WTC11 (cell line): ENCODE results near the gene GSPT2. TPM values are rescaled to one million over a fixed set of nuclear protein-coding genes. Genes with fewer than 3 reads are reported as not detected.
A peak's percentile ranks its signal among the peaks of the same experiment; 100 is the strongest.
"Not testable (repeated sequence)": the region's sequence is repeated elsewhere in the genome, so short reads cannot be mapped to it uniquely, and the experiment has no call there.

Experiments used
- ATAC-seq: fragments of 200-7000 bp; cut with Tn5 transposase; 2 replicates; pipeline ENCODE4 v1.10.0; 2021; ENCODE audit warnings: mild to moderate bottlenecking, moderate library complexity
- CTCF ChIA-PET: fragments of 300-600 bp; sonication (Branson Sonifier 250); formaldehyde crosslinking; loops from one replicate; lab custom pipeline; 2021; ENCODE audit warnings: antibody characterized with exemption; lab: Charles Lee
- POLR2A ChIA-PET: fragments of 350-600 bp; sonication (Branson Sonifier 250); formaldehyde crosslinking; loops from one replicate; lab custom pipeline; 2021; ENCODE audit warnings: antibody characterized with exemption; lab: Charles Lee
- DNase-seq: peaks from one replicate; pipeline ENCODE4 v3.0.0; 2021; ENCODE audit warnings: low spot score
- H3K27ac Mint-ChIP-seq: 2 replicates; pipeline ENCODE4 v1.8.0; 2021; ENCODE audit warnings: mixed read lengths
- H3K27me3 Mint-ChIP-seq: 2 replicates; pipeline ENCODE4 v1.8.0; 2021; ENCODE audit warnings: low read depth, mild to moderate bottlenecking, moderate library complexity, mixed read lengths
- H3K36me3 Mint-ChIP-seq: 2 replicates; pipeline ENCODE4 v1.8.0; 2021; ENCODE audit warnings: mixed read lengths
- H3K4me1 Mint-ChIP-seq: 2 replicates; pipeline ENCODE4 v1.8.0; 2022; ENCODE audit warnings: mixed read lengths
- H3K4me3 Mint-ChIP-seq: 2 replicates; pipeline ENCODE4 v1.8.0; 2021; ENCODE audit warnings: mild to moderate bottlenecking, moderate library complexity, mixed read lengths
- H3K9me3 Mint-ChIP-seq: 2 replicates; pipeline ENCODE4 v1.8.0; 2021; ENCODE audit warnings: mixed read lengths
- ATF1 ChIP-seq: sonication (generic); formaldehyde crosslinking; IDR thresholded peaks from 2 replicates; pipeline ENCODE4 v1.8.1; 2023; ENCODE audit warnings: mild to moderate bottlenecking, moderate library complexity, missing genetic modification reagents
- ATF3 ChIP-seq: sonication (generic); formaldehyde crosslinking; conservative IDR thresholded peaks from 2 replicates; pipeline ENCODE4 v1.8.1; 2022; ENCODE audit warnings: mild to moderate bottlenecking, missing genetic modification reagents
- CDX4 ChIP-seq: fragments of 250-450 bp; sonication (Bioruptor Pico); IDR thresholded peaks from 2 replicates; pipeline ENCODE4 v1.9.0; 2021; ENCODE audit warnings: moderate library complexity, mild to moderate bottlenecking, inconsistent platforms, borderline replicate concordance
- CTCF ChIP-seq: fragments of 200-600 bp; IDR thresholded peaks from 2 replicates; pipeline ENCODE4 v1.8.0; 2022; ENCODE audit warnings: antibody characterized with exemption
- ETV6 ChIP-seq: sonication (generic); formaldehyde crosslinking; IDR thresholded peaks from 2 replicates; pipeline ENCODE4 v1.8.1; 2022; ENCODE audit warnings: mild to moderate bottlenecking, missing genetic modification reagents
- FOXP1 ChIP-seq: sonication (generic); formaldehyde crosslinking; IDR thresholded peaks from 2 replicates; pipeline ENCODE4 v1.8.0; 2022; ENCODE audit warnings: missing genetic modification reagents, mild to moderate bottlenecking, moderate library complexity, borderline replicate concordance
- GRHL2 ChIP-seq: fragments of 250-450 bp; sonication (Bioruptor Pico); IDR thresholded peaks from 2 replicates; pipeline ENCODE4 v1.8.0; 2022; ENCODE audit warnings: mild to moderate bottlenecking, moderate library complexity; ENCODE audit not compliant: insufficient replicate concordance, severe bottlenecking
- HMGA2 ChIP-seq: fragments of 250-450 bp; sonication (Bioruptor Pico); IDR thresholded peaks from 2 replicates; pipeline ENCODE4 v1.4.0; 2021; ENCODE audit warnings: mild to moderate bottlenecking, moderate library complexity
- IRF2 ChIP-seq: sonication (generic); formaldehyde crosslinking; IDR thresholded peaks from 2 replicates; pipeline ENCODE4 v1.8.0; 2022; ENCODE audit warnings: low read depth, missing genetic modification reagents, borderline replicate concordance
- MYBL2 ChIP-seq: sonication (generic); formaldehyde crosslinking; IDR thresholded peaks from 2 replicates; pipeline ENCODE4 v1.8.1; 2023; ENCODE audit warnings: mild to moderate bottlenecking, moderate library complexity, missing genetic modification reagents
- NFATC4 ChIP-seq: fragments of 250-450 bp; sonication (Bioruptor Pico); IDR thresholded peaks from 2 replicates; pipeline ENCODE4 v1.9.0; 2021; ENCODE audit warnings: mild to moderate bottlenecking
- NR3C1 ChIP-seq: sonication (generic); formaldehyde crosslinking; conservative IDR thresholded peaks from 2 replicates; pipeline ENCODE4 v1.8.1; 2023; ENCODE audit warnings: low read depth, mild to moderate bottlenecking, missing genetic modification reagents
- TCF7 ChIP-seq: sonication (generic); formaldehyde crosslinking; IDR thresholded peaks from 2 replicates; pipeline ENCODE4 v1.8.0; 2022; ENCODE audit warnings: mild to moderate bottlenecking, low read depth, missing genetic modification reagents, moderate library complexity
- ZNF232 ChIP-seq: sonication (generic); formaldehyde crosslinking; IDR thresholded peaks from 2 replicates; pipeline ENCODE4 v1.8.0; 2022; ENCODE audit warnings: mild to moderate bottlenecking, missing genetic modification reagents
- ZNF263 ChIP-seq: sonication (generic); formaldehyde crosslinking; IDR thresholded peaks from 2 replicates; pipeline ENCODE4 v1.8.1; 2022; ENCODE audit warnings: low read depth, mild to moderate bottlenecking, moderate library complexity, missing genetic modification reagents
- ZNF396 ChIP-seq: fragments of 250-450 bp; sonication (Bioruptor Pico); IDR thresholded peaks from 2 replicates; pipeline ENCODE4 v1.8.0; 2021; ENCODE audit warnings: mild to moderate bottlenecking, moderate library complexity, borderline replicate concordance
- ZNF425 ChIP-seq: fragments of 250-450 bp; sonication (Bioruptor Pico); conservative IDR thresholded peaks from 2 replicates; pipeline ENCODE4 v1.9.0; 2021; ENCODE audit warnings: mild to moderate bottlenecking
- ZSCAN18 ChIP-seq: fragments of 250-450 bp; sonication (Bioruptor Pico); IDR thresholded peaks from 2 replicates; pipeline ENCODE4 v2.1.2; 2022; ENCODE audit warnings: mild to moderate bottlenecking, moderate library complexity
- total RNA-seq: library from RNA; stranded (reverse); gene quantifications from 3 replicates; pipeline ENCODE4 v1.2.3, GENCODE V29; 2021
- TF ChIP-seq, protein P1 (sequence below): sonication (generic); formaldehyde crosslinking; IDR thresholded peaks from 2 replicates; pipeline ENCODE4 v1.8.1; 2022; ENCODE audit warnings: mild to moderate bottlenecking, missing genetic modification reagents, moderate library complexity, borderline replicate concordance

GSPT2 gene
- total RNA-seq, 1 experiment from 2014 or later, result 25.9 TPM

DNA sequence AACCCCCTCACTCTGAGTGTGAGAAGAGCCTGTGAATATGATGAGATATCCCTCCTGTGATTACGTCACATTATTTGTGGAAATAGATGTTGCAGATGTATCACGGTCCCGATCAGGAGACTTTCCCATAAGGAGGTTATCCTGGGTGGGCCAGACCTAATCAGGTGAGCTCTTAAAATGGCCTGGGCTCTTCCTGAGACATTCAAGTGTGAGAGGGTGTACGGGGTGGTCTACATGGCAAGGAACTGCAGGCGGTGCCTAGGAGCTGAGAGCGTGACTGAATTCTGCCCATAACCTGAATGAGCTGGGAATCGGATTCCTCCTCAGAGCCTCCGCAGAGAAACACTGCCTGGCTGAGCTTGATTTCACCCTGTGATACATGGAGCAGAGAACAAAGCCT lies 45.8 kb upstream of the GSPT2 start (continued):
- no peak for TF ChIP-seq ZNF425
- no peak for TF ChIP-seq ZNF232 (CRISPR knock-in tag)
- no peak for TF ChIP-seq ZNF263 (CRISPR knock-in tag)
- no peak for TF ChIP-seq NFATC4 (CRISPR knock-in tag)
- TF ChIP-seq ETV6, result no peak

GRCh38 chrX:51710277-51711164 lies 32.7 kb upstream of the GSPT2 start, which contains the start of gene CENPVL1:
Gene CENPVL1, plus strand, starts transcription at chrX:51710512. Its CDS starts 0 bp downstream, at chrX:51710512.
- H3K36me3 Mint-ChIP-seq, CTCF ChIA-PET, DNase-seq, H3K4me3 Mint-ChIP-seq, H3K9me3 Mint-ChIP-seq, H3K4me1 Mint-ChIP-seq, H3K27me3 Mint-ChIP-seq, H3K27ac Mint-ChIP-seq, POLR2A ChIA-PET: not testable (repeated sequence)
- peak; percentile 86 for ATAC-seq

DNA sequence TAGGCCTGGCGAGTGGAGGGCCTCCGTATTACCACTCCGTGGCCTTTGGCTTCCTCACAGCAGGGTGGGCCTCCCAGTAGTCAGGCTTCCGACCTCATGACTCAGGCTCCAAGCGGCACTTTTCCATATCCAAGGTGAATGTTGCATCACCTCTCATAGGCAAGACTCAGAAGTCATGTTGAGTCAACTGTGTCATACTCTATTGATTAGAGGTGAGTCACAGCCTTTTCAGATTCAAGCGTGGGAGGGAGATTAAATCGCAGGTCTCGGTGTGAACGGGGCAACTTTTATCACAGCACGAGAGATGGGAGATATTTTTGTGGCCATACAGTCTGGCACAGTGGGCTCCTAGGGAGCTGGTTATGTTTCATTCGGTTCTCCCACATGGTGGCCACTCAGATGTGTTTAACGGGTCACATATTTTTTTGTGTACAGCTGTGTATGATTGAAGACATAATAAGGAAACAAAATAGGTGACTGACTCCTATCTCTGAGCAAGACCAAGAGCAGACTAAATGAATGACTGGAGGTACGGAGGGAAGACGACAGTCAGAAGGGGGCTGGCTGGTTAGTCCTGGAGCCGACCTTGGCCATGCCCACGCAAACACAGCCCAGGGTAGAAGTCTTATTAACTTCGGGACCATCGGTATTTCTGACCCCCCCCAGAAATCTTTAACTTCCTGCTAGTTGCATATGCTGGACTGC lies 30.1 kb upstream of the GSPT2 start:
- DNase-seq, H3K27me3 Mint-ChIP-seq, H3K9me3 Mint-ChIP-seq, ATAC-seq, H3K4me1 Mint-ChIP-seq, H3K27ac Mint-ChIP-seq, POLR2A ChIA-PET, H3K36me3 Mint-ChIP-seq, H3K4me3 Mint-ChIP-seq, CTCF ChIA-PET: not testable (repeated sequence)

DNA sequence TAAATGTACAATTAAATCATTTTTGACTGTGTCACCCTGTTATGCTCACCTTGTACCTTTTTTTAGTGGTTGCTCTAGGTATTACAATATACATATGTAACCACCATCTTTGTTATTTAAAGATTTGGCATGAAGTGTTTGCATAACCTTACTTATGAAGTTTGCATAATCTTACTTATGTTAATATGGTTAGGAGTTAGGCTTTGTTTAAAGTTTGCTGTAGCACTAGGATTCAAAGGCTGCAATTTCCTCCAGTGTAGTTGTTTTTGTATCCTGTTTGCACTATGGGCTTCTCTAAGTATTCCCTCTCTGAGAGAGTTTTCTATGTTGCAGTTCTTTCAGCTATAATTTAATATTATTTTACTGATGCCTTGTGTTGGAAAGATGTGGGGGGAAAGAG lies 15.0 kb upstream of the GSPT2 start:
- POLR2A ChIA-PET, result no interaction called here
- peak overlapping the region; percentile 47 for H3K4me3 Mint-ChIP-seq
- no peaks in the 10 kb centered on the region for H3K36me3 Mint-ChIP-seq
- no peak overlapping the region for H3K27ac Mint-ChIP-seq
- no peaks in the 10 kb centered on the region for H3K9me3 Mint-ChIP-seq
- DNase-seq (no peak), ATAC-seq (no peak; the same call in 1 of the 2 replicates)
- peaks cover 56% of the 10 kb centered on the region for H3K4me1 Mint-ChIP-seq
- CTCF ChIA-PET, result no interaction called here
- peaks cover 65% of the 10 kb centered on the region for H3K27me3 Mint-ChIP-seq
- no peak for TF ChIP-seq GRHL2 (CRISPR knock-in tag)
- no peak for TF ChIP-seq CDX4 (CRISPR knock-in tag)
- TF ChIP-seq, protein P1, sequence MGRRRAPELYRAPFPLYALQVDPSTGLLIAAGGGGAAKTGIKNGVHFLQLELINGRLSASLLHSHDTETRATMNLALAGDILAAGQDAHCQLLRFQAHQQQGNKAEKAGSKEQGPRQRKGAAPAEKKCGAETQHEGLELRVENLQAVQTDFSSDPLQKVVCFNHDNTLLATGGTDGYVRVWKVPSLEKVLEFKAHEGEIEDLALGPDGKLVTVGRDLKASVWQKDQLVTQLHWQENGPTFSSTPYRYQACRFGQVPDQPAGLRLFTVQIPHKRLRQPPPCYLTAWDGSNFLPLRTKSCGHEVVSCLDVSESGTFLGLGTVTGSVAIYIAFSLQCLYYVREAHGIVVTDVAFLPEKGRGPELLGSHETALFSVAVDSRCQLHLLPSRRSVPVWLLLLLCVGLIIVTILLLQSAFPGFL (CRISPR knock-in tag), result no peak
- no peak for TF ChIP-seq FOXP1 (CRISPR knock-in tag)
- no peak for TF ChIP-seq IRF2 (CRISPR knock-in tag)
- no peak for TF ChIP-seq ZSCAN18 (CRISPR knock-in tag)
- TF ChIP-seq ATF3 (CRISPR knock-in tag), result no peak
- TF ChIP-seq MYBL2, result no peak
- no peak for TF ChIP-seq ZNF396 (CRISPR knock-in tag)
- no peak for TF ChIP-seq CTCF
- no peak for TF ChIP-seq NR3C1 (CRISPR knock-in tag)
- no peak for TF ChIP-seq ATF1 (CRISPR knock-in tag)
- no peak for TF ChIP-seq TCF7 (CRISPR knock-in tag)
- no peak for TF ChIP-seq HMGA2 (CRISPR knock-in tag)
